ENCODE measurements around the gene CACTIN.

GRCh38 chr19:3620145-3620816 lies 6.3 kb downstream of the CACTIN start:
- TF ChIP-seq, protein P1, sequence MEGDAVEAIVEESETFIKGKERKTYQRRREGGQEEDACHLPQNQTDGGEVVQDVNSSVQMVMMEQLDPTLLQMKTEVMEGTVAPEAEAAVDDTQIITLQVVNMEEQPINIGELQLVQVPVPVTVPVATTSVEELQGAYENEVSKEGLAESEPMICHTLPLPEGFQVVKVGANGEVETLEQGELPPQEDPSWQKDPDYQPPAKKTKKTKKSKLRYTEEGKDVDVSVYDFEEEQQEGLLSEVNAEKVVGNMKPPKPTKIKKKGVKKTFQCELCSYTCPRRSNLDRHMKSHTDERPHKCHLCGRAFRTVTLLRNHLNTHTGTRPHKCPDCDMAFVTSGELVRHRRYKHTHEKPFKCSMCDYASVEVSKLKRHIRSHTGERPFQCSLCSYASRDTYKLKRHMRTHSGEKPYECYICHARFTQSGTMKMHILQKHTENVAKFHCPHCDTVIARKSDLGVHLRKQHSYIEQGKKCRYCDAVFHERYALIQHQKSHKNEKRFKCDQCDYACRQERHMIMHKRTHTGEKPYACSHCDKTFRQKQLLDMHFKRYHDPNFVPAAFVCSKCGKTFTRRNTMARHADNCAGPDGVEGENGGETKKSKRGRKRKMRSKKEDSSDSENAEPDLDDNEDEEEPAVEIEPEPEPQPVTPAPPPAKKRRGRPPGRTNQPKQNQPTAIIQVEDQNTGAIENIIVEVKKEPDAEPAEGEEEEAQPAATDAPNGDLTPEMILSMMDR (IDR thresholded peaks at IDR 0.05; ENCODE audit: low read length) = no peak
- no peak for TF ChIP-seq EZH2phosphoT487 (IDR thresholded peaks at IDR 0.05; ENCODE audit: low read length)
